Stimulated activated CD4-positive, alpha-beta T cell treated with anti-CD3 and anti-CD28 coated beads, TNF-alpha, amount 100 ng/mL, for 48 hours (primary cell): ENCODE data around the gene MAP3K12.
A peak's percentile ranks its signal among the peaks of the same experiment; 100 is the strongest.

Experiments
- DNase-seq, 3 donors: peaks; one replicate each; pipeline ENCODE4 v3.0.0-alpha.2; 2020; ENCODE audit warnings: low read depth in 3 of 3

MAP3K12 gene

GRCh38 chr12:53474077-53474476 is 25.2 kb downstream of the MAP3K12 start:
- DNase-seq, result no peak

- DNase-seq, result no peak
These were observed 27.1 kb downstream of the MAP3K12 start for GRCh38 chr12:53472056-53472582.

GRCh38 chr12:53468282-53468681 is 31.0 kb downstream of the MAP3K12 start:
- no peak for DNase-seq

- no peak for DNase-seq
These were observed 31.4 kb downstream of the MAP3K12 start for GRCh38 chr12:53467880-53468279.

- no peak for DNase-seq
These were observed 32.2 kb downstream of the MAP3K12 start for GRCh38 chr12:53467082-53467481.

- no peak for DNase-seq
These were observed 32.6 kb downstream of the MAP3K12 start for GRCh38 chr12:53466640-53467039.

- no peak for DNase-seq
These were observed 33.6 kb downstream of the MAP3K12 start for GRCh38 chr12:53465679-53466078.

- no peak for DNase-seq
These were observed 34.4 kb downstream of the MAP3K12 start for GRCh38 chr12:53464685-53465418.

GRCh38 chr12:53463802-53464560 is 35.3 kb downstream of the MAP3K12 start:
- DNase-seq, result no peak

GRCh38 chr12:53462935-53463334 is 36.3 kb downstream of the MAP3K12 start:
- DNase-seq, result no peak

- DNase-seq, result no peak
These were observed 37.7 kb downstream of the MAP3K12 start for GRCh38 chr12:53461591-53461990.

GRCh38 chr12:53461059-53461458 is 38.2 kb downstream of the MAP3K12 start:
- no peak for DNase-seq

- DNase-seq, result no peak
These were observed 40.2 kb downstream of the MAP3K12 start for GRCh38 chr12:53459097-53459496.

GRCh38 chr12:53456654-53457366 is 42.4 kb downstream of the MAP3K12 start:
- no peak for DNase-seq

- DNase-seq, result no peak
These were observed 44.6 kb downstream of the MAP3K12 start for GRCh38 chr12:53454707-53455106.

GRCh38 chr12:53453953-53454640 is 45.2 kb downstream of the MAP3K12 start:
- no peak for DNase-seq

GRCh38 chr12:53452159-53453077 is 46.8 kb downstream of the MAP3K12 start:
- DNase-seq, result peak; percentile 41 to 64 (median 49)

GRCh38 chr12:53451661-53452158 is 47.5 kb downstream of the MAP3K12 start, which contains the start of gene PCBP2:
PCBP2 (plus strand) TSS chr12:53452102; CDS start chr12:53454801, 2,699 bp downstream.
- peak; percentile 95 to 98 (median 95) for DNase-seq

GRCh38 chr12:53450936-53451335 is 48.3 kb downstream of the MAP3K12 start:
- no peak for DNase-seq
